Measurements from ENCODE around the gene ABTB2. TPM values are rescaled to one million over a fixed set of nuclear protein-coding genes. Genes with fewer than 3 reads are reported as not detected.

ABTB2 gene
- total and polyA plus RNA-seq, 3 experiments from 2014 or later, result 0.05 to 5.5 (median 5.4) TPM

DNA sequence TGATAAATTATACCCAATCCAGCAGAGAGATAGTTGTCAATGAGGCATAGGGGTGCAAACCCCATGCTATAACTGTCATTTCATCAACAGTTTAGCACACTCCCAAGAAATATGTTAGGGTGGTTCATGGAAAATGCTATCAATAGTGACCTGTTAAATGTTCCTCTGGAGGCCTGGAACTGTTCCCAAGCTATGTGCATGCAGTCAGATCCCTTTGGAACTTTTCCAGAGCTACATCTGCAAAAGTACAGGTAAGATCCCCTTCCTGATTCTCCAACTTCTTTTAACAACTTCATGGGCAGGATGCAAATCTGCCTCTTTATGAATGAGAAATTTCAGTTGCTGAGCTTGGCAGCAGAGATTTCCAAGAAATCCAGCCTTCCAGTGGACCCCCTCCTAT lies 27.2 kb downstream of the ABTB2 start:
- H3K9me3 Mint-ChIP-seq, result no peaks in the 10 kb centered on the region
- POLR2A ChIA-PET, result no interaction called here
- no peak for DNase-seq

DNA sequence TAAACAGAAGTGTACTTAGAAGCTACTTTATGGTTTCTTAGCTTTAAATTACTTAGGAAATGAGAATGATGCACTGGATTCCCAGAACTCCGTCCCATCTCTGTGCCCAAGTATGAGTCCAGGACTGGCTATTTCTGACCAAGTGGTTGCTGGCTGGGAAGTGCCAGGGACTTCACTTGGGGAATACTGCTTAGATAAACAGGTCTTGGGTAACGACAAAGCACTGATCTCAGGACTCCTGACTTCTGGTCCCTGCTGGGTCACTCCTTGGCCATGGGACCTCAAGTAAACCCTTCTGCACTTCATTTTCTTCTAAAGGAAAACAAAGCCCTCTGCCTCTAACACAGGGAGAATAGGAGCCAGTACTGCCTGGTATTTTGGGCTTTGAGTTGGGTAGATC lies 27.9 kb downstream of the ABTB2 start:
- no peaks in the 10 kb centered on the region for H3K9me3 ChIP-seq (ENCODE audit: low read length)
- no peaks in the 10 kb centered on the region for H3K27me3 ChIP-seq (ENCODE audit: insufficient read depth, low read length, poor library complexity, severe bottlenecking)
- ChIA-PET POLR2A (no interaction called here), CTCF (no interaction called here)
- H3K4me3 Mint-ChIP-seq, result no peak overlapping the region
- no peak overlapping the region for H3K4me3 ChIP-seq (ENCODE audit: low read length)
- no peak overlapping the region for H3K27ac Mint-ChIP-seq
- no peaks in the 10 kb centered on the region for H3K36me3 Mint-ChIP-seq
- H3K9me3 Mint-ChIP-seq, result no peaks in the 10 kb centered on the region
- H3K4me1 Mint-ChIP-seq, result no peaks in the 10 kb centered on the region
- H3K27ac ChIP-seq (ENCODE audit: low read depth, low read length), result no peak overlapping the region
- no peak for DNase-seq
- no peaks in the 10 kb centered on the region for H3K36me3 ChIP-seq (ENCODE audit: insufficient read depth, low read length)
- H3K4me1 ChIP-seq (ENCODE audit: insufficient read depth, low read length), result no peaks in the 10 kb centered on the region
- H3K27me3 Mint-ChIP-seq, result peaks cover 6 to 18% of the 10 kb centered on the region in 2 donors

More for the DNA sequence above, 27.2 kb downstream of the ABTB2 start:
- no peaks in the 10 kb centered on the region for H3K4me1 ChIP-seq (ENCODE audit: insufficient read depth, low read length)
- CTCF ChIA-PET, result no interaction called here
- peaks cover 6 to 18% of the 10 kb centered on the region in 2 donors for H3K27me3 Mint-ChIP-seq
- H3K27ac Mint-ChIP-seq, result no peak overlapping the region
- peaks cover 0 to 5% (median 0%) of the 10 kb centered on the region in 3 donors for H3K4me1 Mint-ChIP-seq
- no peak overlapping the region for H3K27ac ChIP-seq (ENCODE audit: low read depth, low read length)
- H3K36me3 Mint-ChIP-seq, result no peaks in the 10 kb centered on the region
- H3K27me3 ChIP-seq (ENCODE audit: insufficient read depth, low read length, poor library complexity, severe bottlenecking), result no peaks in the 10 kb centered on the region
- no peak overlapping the region for H3K4me3 Mint-ChIP-seq
- H3K4me3 ChIP-seq (ENCODE audit: low read length), result no peak overlapping the region
- no peaks in the 10 kb centered on the region for H3K36me3 ChIP-seq (ENCODE audit: insufficient read depth, low read length)
- no peaks in the 10 kb centered on the region for H3K9me3 ChIP-seq (ENCODE audit: low read length)

DNA sequence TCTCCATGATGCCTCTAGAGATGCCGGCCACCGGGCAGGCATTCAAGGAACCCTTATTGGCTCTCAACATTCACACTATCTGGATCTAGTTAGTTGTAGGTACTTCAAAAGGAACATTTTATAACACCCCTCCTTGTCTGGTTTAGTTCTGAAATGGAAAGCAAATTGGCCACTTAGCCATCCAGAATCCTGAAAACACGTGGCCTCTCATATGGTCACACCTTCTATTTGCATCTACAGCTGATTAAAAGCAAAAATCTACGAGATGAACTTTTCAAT lies 29.2 kb downstream of the ABTB2 start:
- ChIA-PET CTCF (no interaction called here), POLR2A (no interaction called here)
- no peaks in the 10 kb centered on the region for H3K9me3 ChIP-seq (ENCODE audit: low read length)
- H3K4me1 ChIP-seq (ENCODE audit: insufficient read depth, low read length), result no peaks in the 10 kb centered on the region
- Mint-ChIP-seq H3K9me3 (no peaks in the 10 kb centered on the region), H3K36me3 (no peaks in the 10 kb centered on the region), H3K27ac (no peak overlapping the region), H3K4me3 (no peak overlapping the region), H3K27me3 (peaks cover 4 to 18% of the 10 kb centered on the region in 2 donors), H3K4me1 (no peaks in the 10 kb centered on the region)
- no peaks in the 10 kb centered on the region for H3K36me3 ChIP-seq (ENCODE audit: insufficient read depth, low read length)
- H3K27me3 ChIP-seq (ENCODE audit: insufficient read depth, low read length, poor library complexity, severe bottlenecking), result no peaks in the 10 kb centered on the region
- H3K4me3 ChIP-seq (ENCODE audit: low read length), result no peak overlapping the region
- DNase-seq, result no peak
- no peak overlapping the region for H3K27ac ChIP-seq (ENCODE audit: low read depth, low read length)

DNA sequence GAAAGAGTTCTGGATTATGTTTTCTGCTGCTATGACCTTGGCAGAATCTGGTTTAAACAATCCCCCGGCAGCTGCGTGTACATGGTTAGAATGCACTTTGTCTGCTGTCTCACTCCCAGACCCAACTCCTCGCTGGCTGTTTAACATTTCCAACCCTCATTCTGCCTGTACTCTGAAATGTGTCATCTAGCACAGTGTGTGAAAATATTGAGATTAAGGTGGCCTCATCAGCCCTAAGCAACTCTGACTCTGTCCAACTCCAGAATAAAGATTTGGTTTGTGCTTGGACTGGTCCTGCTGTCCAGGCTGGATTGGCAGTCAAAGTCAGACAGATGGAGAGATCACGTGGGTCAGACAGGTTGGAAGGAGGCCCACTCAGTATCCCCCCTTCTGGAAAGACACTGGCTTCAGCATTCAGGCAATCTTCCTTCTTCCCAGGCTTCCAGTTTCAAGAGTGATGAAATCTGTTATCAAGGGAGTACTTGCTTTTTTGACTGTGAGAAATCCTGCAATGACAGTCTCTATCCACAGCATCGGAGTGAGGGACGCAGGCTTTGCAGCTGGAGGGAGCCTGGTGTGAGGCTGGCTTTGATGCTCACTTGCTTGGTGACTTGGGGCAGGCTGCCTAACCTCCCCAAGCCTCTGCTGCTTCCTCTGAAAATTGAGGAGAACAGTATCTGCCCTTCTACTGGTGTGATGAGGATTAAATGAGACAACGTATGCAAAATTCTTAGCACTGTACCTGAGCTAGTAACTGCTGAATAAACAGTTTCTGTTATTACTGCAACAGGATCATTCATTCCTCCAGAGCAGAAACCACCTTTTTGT lies 29.8 kb downstream of the ABTB2 start:
- Histone ChIP-seq H3K36me3 (ENCODE audit: insufficient read depth, low read length) (no peaks in the 10 kb centered on the region), H3K4me3 (ENCODE audit: low read length) (no peak overlapping the region), H3K4me1 (ENCODE audit: insufficient read depth, low read length) (no peaks in the 10 kb centered on the region), H3K27ac (ENCODE audit: low read depth, low read length) (no peak overlapping the region), H3K27me3 (ENCODE audit: insufficient read depth, low read length, poor library complexity, severe bottlenecking) (no peaks in the 10 kb centered on the region), H3K9me3 (ENCODE audit: low read length) (no peaks in the 10 kb centered on the region)
- DNase-seq, result no peak
- Mint-ChIP-seq H3K27me3 (peaks cover 4 to 16% of the 10 kb centered on the region in 2 donors), H3K4me1 (no peaks in the 10 kb centered on the region), H3K36me3 (no peaks in the 10 kb centered on the region), H3K27ac (no peak overlapping the region), H3K9me3 (no peaks in the 10 kb centered on the region), H3K4me3 (no peak overlapping the region)
- CTCF ChIA-PET, result no interaction called here
- POLR2A ChIA-PET, result no interaction called here

DNA sequence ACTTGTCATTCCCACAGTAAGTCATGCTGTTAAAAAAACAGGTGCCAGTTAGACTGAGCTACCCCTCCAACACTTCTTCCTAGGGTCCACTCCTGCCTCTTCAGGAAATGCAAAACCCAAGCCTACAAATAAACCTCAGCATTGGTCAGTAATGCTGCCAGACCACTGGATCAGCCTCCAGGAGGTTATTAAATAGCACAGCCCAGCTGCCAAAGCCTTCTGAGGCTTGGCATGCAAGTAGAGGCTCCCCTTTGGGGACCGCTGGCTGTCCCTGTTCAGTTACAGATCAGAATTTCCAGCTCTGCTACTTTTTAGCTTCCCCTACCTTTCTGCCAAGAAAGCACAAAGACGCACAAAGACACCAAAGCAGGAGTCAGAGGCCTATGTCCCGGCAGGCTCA lies 33.3 kb downstream of the ABTB2 start:
- Mint-ChIP-seq H3K4me1 (no peaks in the 10 kb centered on the region), H3K4me3 (no peak overlapping the region), H3K27me3 (peaks cover 3 to 4% of the 10 kb centered on the region in 2 donors), H3K9me3 (no peaks in the 10 kb centered on the region), H3K27ac (no peak overlapping the region), H3K36me3 (no peaks in the 10 kb centered on the region)
- ChIA-PET POLR2A (no interaction called here), CTCF (no interaction called here)
- no peaks in the 10 kb centered on the region for H3K9me3 ChIP-seq (ENCODE audit: low read length)
- H3K4me1 ChIP-seq (ENCODE audit: insufficient read depth, low read length), result no peaks in the 10 kb centered on the region
- H3K36me3 ChIP-seq (ENCODE audit: insufficient read depth, low read length), result no peaks in the 10 kb centered on the region
- DNase-seq, result no peak
- no peak overlapping the region for H3K4me3 ChIP-seq (ENCODE audit: low read length)
- no peak overlapping the region for H3K27ac ChIP-seq (ENCODE audit: low read depth, low read length)
- no peaks in the 10 kb centered on the region for H3K27me3 ChIP-seq (ENCODE audit: insufficient read depth, low read length, poor library complexity, severe bottlenecking)

DNA sequence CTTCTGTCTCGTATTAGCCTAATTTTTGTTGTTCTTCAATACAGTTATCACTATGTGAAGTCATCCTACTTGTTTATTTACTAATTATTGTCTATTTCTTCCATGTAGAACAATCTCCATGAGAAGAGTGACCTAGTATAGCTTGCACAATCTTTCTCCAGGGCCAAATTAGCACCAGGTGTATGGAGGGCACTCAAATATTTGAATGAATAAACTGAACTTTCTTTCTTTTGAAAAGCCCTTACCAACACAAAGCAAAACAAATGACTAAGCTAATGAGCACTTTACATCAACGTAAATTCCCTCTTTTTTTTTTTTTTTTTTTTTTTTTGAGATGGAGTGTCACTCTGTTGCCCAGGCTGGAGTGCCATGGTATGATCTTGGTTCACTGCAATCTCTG lies 34.2 kb downstream of the ABTB2 start:
- H3K27me3 ChIP-seq (ENCODE audit: insufficient read depth, low read length, poor library complexity, severe bottlenecking), result no peaks in the 10 kb centered on the region
- POLR2A ChIA-PET, result no interaction called here
- no peak for DNase-seq
- no peaks in the 10 kb centered on the region for H3K36me3 ChIP-seq (ENCODE audit: insufficient read depth, low read length)
- no peaks in the 10 kb centered on the region for H3K9me3 ChIP-seq (ENCODE audit: low read length)
- H3K36me3 Mint-ChIP-seq, result no peaks in the 10 kb centered on the region
- peak overlapping the region in 1 of 8 donors; percentile 27 for H3K27ac Mint-ChIP-seq
- no peak overlapping the region for H3K4me3 Mint-ChIP-seq
- no peaks in the 10 kb centered on the region for H3K4me1 ChIP-seq (ENCODE audit: insufficient read depth, low read length)
- H3K9me3 Mint-ChIP-seq, result no peaks in the 10 kb centered on the region
- peaks cover 2 to 3% of the 10 kb centered on the region in 2 donors for H3K27me3 Mint-ChIP-seq
- no peaks in the 10 kb centered on the region for H3K4me1 Mint-ChIP-seq
- CTCF ChIA-PET, result no interaction called here
- H3K4me3 ChIP-seq (ENCODE audit: low read length), result no peak overlapping the region
- H3K27ac ChIP-seq (ENCODE audit: low read depth, low read length), result no peak overlapping the region

DNA sequence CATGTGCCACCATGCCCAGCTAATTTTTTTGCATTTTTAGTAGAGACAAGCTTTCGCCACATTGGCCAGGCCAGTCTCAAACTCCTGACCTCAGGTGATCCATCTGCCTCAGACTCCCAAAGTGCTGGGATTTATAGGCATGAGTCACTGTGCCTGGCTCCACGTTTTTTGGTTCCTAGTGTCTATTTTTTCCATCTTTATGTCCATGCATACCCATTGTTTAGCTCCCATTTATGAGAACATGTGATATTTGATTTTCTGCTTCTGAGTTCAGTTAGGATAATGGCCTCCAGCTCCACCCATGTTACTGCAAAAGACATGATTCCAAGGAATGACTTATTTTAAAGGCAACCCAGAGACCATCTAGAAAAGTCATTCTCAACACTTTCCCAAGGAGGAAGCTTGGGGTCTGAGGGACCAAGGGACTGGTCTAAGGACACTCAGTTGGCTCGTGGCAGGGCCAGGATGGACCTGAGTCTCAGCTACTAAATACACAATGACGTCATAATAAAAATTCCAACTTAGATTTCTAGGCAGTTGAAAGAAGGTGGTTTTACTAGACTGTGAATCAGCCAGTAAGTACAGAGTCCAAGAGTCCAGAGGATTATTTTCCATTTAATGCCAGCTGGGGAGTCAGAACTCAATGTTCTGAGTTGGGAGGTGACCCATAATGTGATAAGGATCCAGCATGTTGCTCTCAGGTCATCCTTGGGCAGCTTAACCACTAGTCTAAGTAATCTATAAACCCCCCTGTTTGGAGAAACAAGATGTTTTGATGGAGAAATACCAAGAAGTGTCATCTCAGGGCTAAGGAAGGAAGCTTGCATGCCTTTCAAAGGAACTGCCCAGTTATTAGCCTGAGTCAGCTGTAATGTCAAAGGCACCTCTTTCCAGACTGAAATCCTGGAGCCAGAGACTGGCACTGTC lies 39.4 kb downstream of the ABTB2 start:
- no peak for DNase-seq
- peaks cover 8% of the 10 kb centered on the region in 2 donors for H3K27me3 Mint-ChIP-seq
- H3K4me1 Mint-ChIP-seq, result peaks cover 0 to 4% (median 0%) of the 10 kb centered on the region in 3 donors
- Histone ChIP-seq H3K27me3 (ENCODE audit: insufficient read depth, low read length, poor library complexity, severe bottlenecking) (no peaks in the 10 kb centered on the region), H3K4me3 (ENCODE audit: low read length) (no peak overlapping the region), H3K4me1 (ENCODE audit: insufficient read depth, low read length) (peaks cover 2% of the 10 kb centered on the region), H3K9me3 (ENCODE audit: low read length) (no peaks in the 10 kb centered on the region), H3K36me3 (ENCODE audit: insufficient read depth, low read length) (no peaks in the 10 kb centered on the region), H3K27ac (ENCODE audit: low read depth, low read length) (no peak overlapping the region)
- H3K4me3 Mint-ChIP-seq, result no peak overlapping the region
- H3K27ac Mint-ChIP-seq, result no peak overlapping the region
- H3K9me3 Mint-ChIP-seq, result no peaks in the 10 kb centered on the region
- ChIA-PET CTCF (no interaction called here), POLR2A (no interaction called here)
- H3K36me3 Mint-ChIP-seq, result no peaks in the 10 kb centered on the region

DNA sequence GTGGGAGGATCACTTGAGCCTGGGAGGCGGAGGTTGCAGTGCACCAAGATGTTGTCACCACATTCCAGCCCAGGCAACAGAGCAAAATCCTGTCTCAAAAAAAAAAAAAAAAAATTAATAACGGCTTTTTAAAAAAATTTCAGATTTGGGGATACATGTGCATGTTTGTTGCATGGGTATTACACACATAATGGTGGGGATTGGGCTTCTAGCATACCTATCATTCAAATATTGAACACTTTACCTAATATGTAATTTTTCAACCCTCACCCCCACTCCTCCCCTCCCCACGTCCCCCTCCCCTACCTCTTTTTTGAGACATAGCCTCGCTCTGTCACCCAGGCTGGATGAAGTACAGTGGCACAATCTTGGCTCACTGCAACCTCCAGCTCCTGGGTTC lies 40.1 kb downstream of the ABTB2 start:
- no peaks in the 10 kb centered on the region for H3K9me3 Mint-ChIP-seq
- DNase-seq, result no peak
- ChIA-PET CTCF (interaction anchor here (0.7 kb wide), 1 partner anchor 15 kb away, joined by 3 read pairs; no protein-coding TSS in a partner anchor), POLR2A (no interaction called here)
- peaks cover 8% of the 10 kb centered on the region in 2 donors for H3K27me3 Mint-ChIP-seq
- no peak overlapping the region for H3K27ac Mint-ChIP-seq
- Histone ChIP-seq H3K27ac (ENCODE audit: low read depth, low read length) (no peak overlapping the region), H3K36me3 (ENCODE audit: insufficient read depth, low read length) (no peaks in the 10 kb centered on the region), H3K27me3 (ENCODE audit: insufficient read depth, low read length, poor library complexity, severe bottlenecking) (no peaks in the 10 kb centered on the region), H3K4me3 (ENCODE audit: low read length) (no peak overlapping the region), H3K9me3 (ENCODE audit: low read length) (no peaks in the 10 kb centered on the region), H3K4me1 (ENCODE audit: insufficient read depth, low read length) (peaks cover 9% of the 10 kb centered on the region)
- no peak overlapping the region for H3K4me3 Mint-ChIP-seq
- peaks cover 0 to 7% (median 0%) of the 10 kb centered on the region in 3 donors for H3K4me1 Mint-ChIP-seq
- H3K36me3 Mint-ChIP-seq, result no peaks in the 10 kb centered on the region

Data from CD8-positive, alpha-beta memory T cell (primary cell).